Spleen (tissue), 7 donors: ENCODE results near the gene DMRTC2.

ENCODE experiments used
- CTCF ChIP-seq, 11 experiments: fragments of 200-600 bp in 7 of 11; fragments of 450-650 bp in 4 of 11; sonication (generic) in 4 of 11; IDR thresholded peaks in 8 of 11; conservative IDR thresholded peaks in 3 of 11; 1 replicate in 7 of 11; 2 replicates in 4 of 11; pipeline versions ENCODE4 v1.4.0 to v1.8.0; 2016 to 2021; ENCODE audit warnings: antibody characterized with exemption in 11 of 11, inconsistent platforms in 4 of 11, mild to moderate bottlenecking in 1 of 11
- POLR2A ChIP-seq, 3 donors: fragments of 450-650 bp; IDR thresholded peaks; one replicate each; pipeline ENCODE4 v1.5.1; 2017; ENCODE audit warnings: antibody characterized with exemption in 3 of 3, mild to moderate bottlenecking in 1 of 3
- POLR2AphosphoS5 ChIP-seq, 3 donors: sonication (generic); formaldehyde crosslinking; IDR thresholded peaks; one replicate each; pipeline ENCODE4 v1.5.1; 2017; ENCODE audit warnings: antibody characterized with exemption in 3 of 3
- donor health status: DM: no; HTN: no; CAD: no; lungs with moderate emphysema.
- donor health status: DM: no; HTN: no; CAD: no.
- donor health status: DM: no; HTN: no; CAD: no.

DNA sequence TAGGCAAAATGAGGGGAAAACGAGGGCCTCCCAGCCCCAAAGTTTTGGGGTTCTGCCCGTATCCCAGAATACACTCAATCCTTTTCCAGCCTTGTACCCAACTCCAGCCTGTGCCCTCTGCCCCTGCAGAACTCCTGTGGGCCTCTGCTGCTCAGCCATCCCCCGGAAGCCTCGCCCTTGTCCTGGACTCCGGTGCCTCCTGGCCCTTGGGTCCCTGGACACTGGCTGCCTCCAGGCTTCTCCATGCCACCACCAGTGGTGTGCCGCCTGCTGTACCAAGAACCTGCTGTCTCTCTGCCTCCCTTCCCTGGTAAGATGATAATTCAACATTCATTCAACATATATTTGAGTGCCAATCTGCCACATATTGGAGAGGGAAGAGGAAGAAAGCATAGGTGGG, 3.8 kb downstream of the DMRTC2 start:
- TF ChIP-seq POLR2AphosphoS5 (IDR thresholded peaks at IDR 0.05) (no peak), CTCF (IDR thresholded peaks at IDR 0.05 in 8 of 11, conservative IDR thresholded peaks at IDR 0.05 in 3 of 11) (no peak), POLR2A (IDR thresholded peaks at IDR 0.05) (no peak)
